HepG2 (cell line): Measurements from ENCODE around the gene DDRGK1. TPM values are rescaled to one million over a fixed set of nuclear protein-coding genes. Genes with fewer than 3 reads are reported as not detected.

Experiments used
- ATF7 ChIP-seq, 2 experiments: fragments of 450-650 bp in 1 of 2; sonication (generic) in 1 of 2; formaldehyde crosslinking in 1 of 2; IDR thresholded peaks; 2 replicates each; pipeline versions ENCODE4 v1.4.0 to v1.6.1; 2016 to 2020; ENCODE audit warnings: antibody characterized with exemption in 1 of 2, mild to moderate bottlenecking in 1 of 2, missing genetic modification reagents in 1 of 2
- BHLHE40 ChIP-seq: IDR thresholded peaks from 2 replicates; pipeline ENCODE4 v1.6.1; 2011; ENCODE audit warnings: low read length, improper control_type of control experiment
- GMEB2 ChIP-seq: IDR thresholded peaks from 2 replicates; pipeline ENCODE4 v1.6.1; 2016; ENCODE audit warnings: missing biosample characterization, missing genetic modification reagents, low read depth
- HDAC6 ChIP-seq: fragments of 200-600 bp; sonication (generic); IDR thresholded peaks from 2 replicates; pipeline ENCODE4 v1.7.0; 2017; ENCODE audit warnings: mild to moderate bottlenecking, antibody characterized with exemption, low read length, low read depth
- HES4 ChIP-seq: sonication (generic); formaldehyde crosslinking; IDR thresholded peaks from 2 replicates; pipeline ENCODE4 v1.9.0; 2021; ENCODE audit warnings: mild to moderate bottlenecking, missing genetic modification reagents, borderline replicate concordance
- HMG20B ChIP-seq: conservative IDR thresholded peaks from 2 replicates; pipeline ENCODE4 v1.6.1; 2016; ENCODE audit warnings: missing genetic modification reagents, missing compliant biosample characterization
- KLF13 ChIP-seq: sonication (generic); formaldehyde crosslinking; IDR thresholded peaks from 2 replicates; pipeline ENCODE4 v1.4.0; 2020; ENCODE audit warnings: mild to moderate bottlenecking, missing genetic modification reagents
- MIER3 ChIP-seq: IDR thresholded peaks from 2 replicates; pipeline ENCODE4 v1.6.1; 2016; ENCODE audit warnings: missing compliant biosample characterization, borderline replicate concordance
- MLLT10 ChIP-seq: sonication (generic); formaldehyde crosslinking; IDR thresholded peaks from 2 replicates; pipeline ENCODE4 v1.4.0; 2020; ENCODE audit warnings: missing genetic modification reagents
- RAD21 ChIP-seq: fragments of 450-650 bp; formaldehyde crosslinking; IDR thresholded peaks from 2 replicates; pipeline ENCODE4 v1.5.0; 2020; ENCODE audit warnings: mild to moderate bottlenecking
- REL ChIP-seq: sonication (generic); formaldehyde crosslinking; conservative IDR thresholded peaks from 2 replicates; pipeline ENCODE4 v1.8.0; 2022; ENCODE audit warnings: mild to moderate bottlenecking, missing genetic modification reagents, moderate library complexity
- SRSF4 ChIP-seq: fragments of 200-400 bp; formaldehyde crosslinking; IDR thresholded peaks from one replicate; pipeline ENCODE4 v1.6.1; 2018; ENCODE audit warnings: mild to moderate bottlenecking, low read depth, low read length, moderate library complexity; ENCODE audit not compliant: poor library complexity, severe bottlenecking
- TAF15 ChIP-seq: fragments of 200-400 bp; formaldehyde crosslinking; IDR thresholded peaks from one replicate; pipeline ENCODE4 v1.6.1; 2018; ENCODE audit warnings: mild to moderate bottlenecking, low read depth, low read length; ENCODE audit not compliant: poor library complexity, severe bottlenecking
- ZBED4 ChIP-seq: sonication (generic); formaldehyde crosslinking; IDR thresholded peaks from 2 replicates; pipeline ENCODE4 v1.4.0; 2020; ENCODE audit warnings: missing genetic modification reagents, borderline replicate concordance
- ZNF33B ChIP-seq: sonication (generic); formaldehyde crosslinking; IDR thresholded peaks from 2 replicates; pipeline ENCODE4 v1.5.1; 2020; ENCODE audit warnings: mild to moderate bottlenecking, missing genetic modification reagents
- ZNF354B ChIP-seq: sonication (generic); formaldehyde crosslinking; IDR thresholded peaks from 2 replicates; pipeline ENCODE4 v1.8.0; 2022; ENCODE audit warnings: mild to moderate bottlenecking, missing genetic modification reagents
- ZNF431 ChIP-seq: sonication (generic); formaldehyde crosslinking; IDR thresholded peaks from 2 replicates; pipeline ENCODE4 v1.9.0; 2022; ENCODE audit warnings: missing genetic modification reagents, low read depth, mild to moderate bottlenecking, borderline replicate concordance
- ZNF569 ChIP-seq: sonication (generic); formaldehyde crosslinking; IDR thresholded peaks from 2 replicates; pipeline ENCODE4 v1.5.0; 2020; ENCODE audit warnings: mild to moderate bottlenecking, missing genetic modification reagents, moderate library complexity, borderline replicate concordance
- ZNF598 ChIP-seq: sonication (generic); formaldehyde crosslinking; IDR thresholded peaks from 2 replicates; pipeline ENCODE4 v1.5.1; 2020; ENCODE audit warnings: mild to moderate bottlenecking, missing genetic modification reagents, borderline replicate concordance
- ZNF644 ChIP-seq: IDR thresholded peaks from 2 replicates; pipeline ENCODE4 v1.6.1; 2016; ENCODE audit warnings: low read depth
- ZNF720 ChIP-seq: sonication (generic); formaldehyde crosslinking; IDR thresholded peaks from 2 replicates; pipeline ENCODE4 v1.4.0; 2020; ENCODE audit warnings: missing genetic modification reagents
- polyA plus RNA-seq, 8 experiments: library from polyadenylated mRNA; depleted of rRNA in 3 of 8; stranded (reverse) in 7 of 8; unstranded in 1 of 8; fragments of >200 nt; fragmentation: Illumina TruSeq in 4 of 8; extraction: Trizol in 4 of 8; gene quantifications; 2 replicates each; pipeline versions ENCODE4 v1.2.1 to v1.2.3, GENCODE V29; 2011 to 2016; ENCODE audit warnings: low read depth in 4 of 8, missing spikeins in 1 of 8, mixed read lengths in 1 of 8; ENCODE audit not compliant: insufficient read depth in 1 of 8
- total RNA-seq, 5 experiments: library from RNA; depleted of rRNA; stranded (reverse); fragments of >200 nt; fragmentation: Illumina TruSeq; extraction: Trizol; gene quantifications; 2 replicates each; pipeline ENCODE4 v1.2.3, GENCODE V29; 2016; ENCODE audit warnings: low read depth in 1 of 5
- TF ChIP-seq, protein P1 (sequence below): sonication (generic); formaldehyde crosslinking; IDR thresholded peaks from 2 replicates; pipeline ENCODE4 v1.5.0; 2020; ENCODE audit warnings: missing genetic modification reagents, mild to moderate bottlenecking, borderline replicate concordance
- TF ChIP-seq, protein P2 (sequence below): sonication (generic); formaldehyde crosslinking; IDR thresholded peaks from 2 replicates; pipeline ENCODE4 v1.5.0; 2020; ENCODE audit warnings: missing genetic modification reagents

Gene DDRGK1
- total and polyA plus RNA-seq, 2 of the 13 experiments (the other 11 are each of a cell fraction or from before 2014, with no cell fraction given): 96.7 to 149 TPM

- TF ChIP-seq ZNF354B (peak; percentile 84), MLLT10 (CRISPR knock-in tag) (0 out of 2 replicates have a peak, but pooled peaks have one; percentile 40), ZNF33B (CRISPR knock-in tag) (peak; percentile 79; the same call in 1 of the 2 replicates), ZNF431 (CRISPR knock-in tag) (peak; percentile 89), HMG20B (CRISPR knock-in tag) (no peak), MIER3 (CRISPR knock-in tag) (no peak), ZBED4 (peak; percentile 81), REL (CRISPR knock-in tag) (0 out of 2 replicates have a peak, but pooled peaks have one; percentile 6), ZNF598 (CRISPR knock-in tag) (peak; percentile 94), RAD21 (CRISPR knock-in tag) (peak; percentile 73), KLF13 (CRISPR knock-in tag) (no peak), GMEB2 (no peak), SRSF4 (peak; percentile 65), HES4 (CRISPR knock-in tag) (peak; percentile 91), ZNF569 (CRISPR knock-in tag) (peak; percentile 46; the same call in 1 of the 2 replicates), BHLHE40 (peak; percentile 83), ATF7 (IDR thresholded peaks at IDR 0.05) (no peak), ATF7 (CRISPR knock-in tag; IDR thresholded peaks at IDR 0.05) (0 out of 2 replicates have a peak, but pooled peaks have one; percentile 16), ZNF720 (CRISPR knock-in tag) (no peak; the same call in 1 of the 2 replicates), HDAC6 (0 out of 2 replicates have a peak, but pooled peaks have one; percentile 32), TAF15 (no peak), ZNF644 (CRISPR knock-in tag) (no peak)
- TF ChIP-seq, protein P1, sequence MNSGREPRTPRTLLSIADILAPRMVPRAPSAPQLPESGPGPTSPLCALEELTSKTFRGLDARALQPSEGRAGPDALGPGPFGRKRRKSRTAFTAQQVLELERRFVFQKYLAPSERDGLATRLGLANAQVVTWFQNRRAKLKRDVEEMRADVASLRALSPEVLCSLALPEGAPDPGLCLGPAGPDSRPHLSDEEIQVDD (CRISPR knock-in tag): peak; percentile 95
- TF ChIP-seq, protein P2, sequence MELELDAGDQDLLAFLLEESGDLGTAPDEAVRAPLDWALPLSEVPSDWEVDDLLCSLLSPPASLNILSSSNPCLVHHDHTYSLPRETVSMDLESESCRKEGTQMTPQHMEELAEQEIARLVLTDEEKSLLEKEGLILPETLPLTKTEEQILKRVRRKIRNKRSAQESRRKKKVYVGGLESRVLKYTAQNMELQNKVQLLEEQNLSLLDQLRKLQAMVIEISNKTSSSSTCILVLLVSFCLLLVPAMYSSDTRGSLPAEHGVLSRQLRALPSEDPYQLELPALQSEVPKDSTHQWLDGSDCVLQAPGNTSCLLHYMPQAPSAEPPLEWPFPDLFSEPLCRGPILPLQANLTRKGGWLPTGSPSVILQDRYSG: no peak; the same call in none of the 2 replicates
These were observed at the start of gene DDRGK1 (continued) for GRCh38 chr20:3204124-3204794.
